Nephron (organoid): ENCODE results near the gene FOXK1.

Source experiments
- H3K27ac Mint-ChIP-seq, 3 experiments: 2 replicates each; pipeline ENCODE4 v1.8.0; 2020; ENCODE audit warnings: mixed read lengths in 3 of 3, mild to moderate bottlenecking in 2 of 3, moderate library complexity in 1 of 3
- H3K27me3 Mint-ChIP-seq: 2 replicates; pipeline ENCODE4 v1.8.0; 2021; ENCODE audit warnings: low read depth, mild to moderate bottlenecking, moderate library complexity, mixed read lengths
- H3K36me3 Mint-ChIP-seq: 2 replicates; pipeline ENCODE4 v1.8.0; 2020; ENCODE audit warnings: low read depth, mixed read lengths
- H3K4me1 Mint-ChIP-seq: 2 replicates; pipeline ENCODE4 v1.8.0; 2020; ENCODE audit warnings: mixed read lengths
- H3K4me3 Mint-ChIP-seq, 3 experiments: 2 replicates each; pipeline ENCODE4 v1.8.0; 2020; ENCODE audit warnings: mild to moderate bottlenecking in 3 of 3, mixed read lengths in 3 of 3, moderate library complexity in 2 of 3
- H3K9me3 Mint-ChIP-seq: 2 replicates; pipeline ENCODE4 v1.8.0; 2020; ENCODE audit warnings: mixed read lengths
- CTCF ChIP-seq, 3 experiments: fragments of 200-600 bp; sonication (generic); IDR thresholded peaks; one replicate each; pipeline ENCODE4 v1.5.0; 2021; ENCODE audit warnings: antibody characterized with exemption in 3 of 3; ENCODE audit not compliant: unreplicated experiment in 3 of 3

FOXK1 gene

GRCh38 chr7:4727914-4728705 is 46.0 kb downstream of the FOXK1 start:
- Mint-ChIP-seq H3K4me1 (peaks cover 39% of the 10 kb centered on the region), H3K27ac (peak overlapping the region; percentile 73 to 78 (median 74)), H3K27me3 (no peaks in the 10 kb centered on the region), H3K36me3 (peaks cover 20% of the 10 kb centered on the region), H3K4me3 (no peak overlapping the region), H3K9me3 (no peaks in the 10 kb centered on the region)
- no peak for TF ChIP-seq CTCF (IDR thresholded peaks at IDR 0.05; ENCODE audit: unreplicated experiment in 3 of 3)

- Mint-ChIP-seq H3K27me3 (no peaks in the 10 kb centered on the region), H3K36me3 (peaks cover 27% of the 10 kb centered on the region), H3K27ac (peak overlapping the region in 1 of 3 experiments; percentile 67), H3K4me3 (no peak overlapping the region), H3K4me1 (peaks cover 39% of the 10 kb centered on the region), H3K9me3 (no peaks in the 10 kb centered on the region)
- TF ChIP-seq CTCF (IDR thresholded peaks at IDR 0.05; ENCODE audit: unreplicated experiment in 3 of 3): no peak
These were observed 47.2 kb downstream of the FOXK1 start for GRCh38 chr7:4729266-4729665.

DNA sequence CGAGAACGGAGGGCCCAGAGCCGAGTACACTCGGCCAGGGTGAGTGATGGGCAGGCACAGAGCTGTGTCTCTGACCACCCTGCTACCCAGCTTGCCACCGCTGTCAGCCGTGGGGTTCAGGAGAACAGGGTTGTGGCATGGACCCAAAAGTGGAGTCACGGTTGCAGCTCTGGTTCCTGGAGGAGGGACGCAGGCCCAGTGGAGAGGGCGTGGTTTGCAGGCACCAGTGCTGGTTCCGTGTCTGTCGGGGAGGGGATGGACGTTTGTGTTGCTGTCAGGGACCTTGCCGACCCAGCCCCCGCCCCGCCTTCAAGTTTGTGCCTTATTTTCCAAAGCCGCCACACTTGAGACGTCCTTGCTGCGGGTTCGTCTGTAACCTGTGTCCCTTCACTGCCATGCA is 48.2 kb downstream of the FOXK1 start:
- TF ChIP-seq CTCF (IDR thresholded peaks at IDR 0.05; ENCODE audit: unreplicated experiment in 3 of 3): no peak
- no peak overlapping the region for H3K27ac Mint-ChIP-seq
- no peaks in the 10 kb centered on the region for H3K27me3 Mint-ChIP-seq
- no peak overlapping the region for H3K4me3 Mint-ChIP-seq
- H3K9me3 Mint-ChIP-seq: no peaks in the 10 kb centered on the region
- H3K36me3 Mint-ChIP-seq: peaks cover 28% of the 10 kb centered on the region
- H3K4me1 Mint-ChIP-seq: peaks cover 40% of the 10 kb centered on the region

GRCh38 chr7:4730971-4731370 is 48.9 kb downstream of the FOXK1 start:
- H3K27ac Mint-ChIP-seq: no peak overlapping the region
- no peak overlapping the region for H3K4me3 Mint-ChIP-seq
- no peak for TF ChIP-seq CTCF (IDR thresholded peaks at IDR 0.05; ENCODE audit: unreplicated experiment in 3 of 3)
- H3K9me3 Mint-ChIP-seq: no peaks in the 10 kb centered on the region
- H3K36me3 Mint-ChIP-seq: peaks cover 28% of the 10 kb centered on the region
- no peaks in the 10 kb centered on the region for H3K27me3 Mint-ChIP-seq
- peaks cover 37% of the 10 kb centered on the region for H3K4me1 Mint-ChIP-seq

DNA sequence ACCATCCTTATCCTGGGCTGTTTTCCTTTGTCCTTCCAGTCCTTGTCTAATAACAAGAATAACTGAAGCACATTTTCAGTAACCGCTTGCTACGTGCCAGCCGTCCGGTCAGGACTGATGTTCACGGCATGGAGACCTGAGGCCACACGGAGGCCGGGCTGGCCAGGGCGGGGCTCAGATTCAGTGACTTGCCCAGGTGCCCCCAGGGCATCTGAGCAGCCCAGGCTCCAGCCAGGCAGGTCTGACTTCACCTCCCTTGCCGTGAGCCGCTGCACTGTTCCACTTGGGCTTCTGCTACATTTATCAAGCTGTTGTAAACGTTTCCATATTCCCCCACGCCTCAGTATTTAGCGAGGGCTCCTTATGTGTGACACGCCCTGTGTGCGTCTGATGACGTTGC is 49.7 kb downstream of the FOXK1 start:
- no peak overlapping the region for H3K27ac Mint-ChIP-seq
- no peak overlapping the region for H3K4me3 Mint-ChIP-seq

More for the DNA sequence above, 49.7 kb downstream of the FOXK1 start:
- Mint-ChIP-seq H3K9me3 (no peaks in the 10 kb centered on the region), H3K27me3 (no peaks in the 10 kb centered on the region), H3K36me3 (peaks cover 28% of the 10 kb centered on the region), H3K4me1 (peaks cover 32% of the 10 kb centered on the region)
- TF ChIP-seq CTCF (IDR thresholded peaks at IDR 0.05; ENCODE audit: unreplicated experiment in 3 of 3): no peak
